Measurements from ENCODE around the gene ABCA2.

Gene ABCA2

DNA sequence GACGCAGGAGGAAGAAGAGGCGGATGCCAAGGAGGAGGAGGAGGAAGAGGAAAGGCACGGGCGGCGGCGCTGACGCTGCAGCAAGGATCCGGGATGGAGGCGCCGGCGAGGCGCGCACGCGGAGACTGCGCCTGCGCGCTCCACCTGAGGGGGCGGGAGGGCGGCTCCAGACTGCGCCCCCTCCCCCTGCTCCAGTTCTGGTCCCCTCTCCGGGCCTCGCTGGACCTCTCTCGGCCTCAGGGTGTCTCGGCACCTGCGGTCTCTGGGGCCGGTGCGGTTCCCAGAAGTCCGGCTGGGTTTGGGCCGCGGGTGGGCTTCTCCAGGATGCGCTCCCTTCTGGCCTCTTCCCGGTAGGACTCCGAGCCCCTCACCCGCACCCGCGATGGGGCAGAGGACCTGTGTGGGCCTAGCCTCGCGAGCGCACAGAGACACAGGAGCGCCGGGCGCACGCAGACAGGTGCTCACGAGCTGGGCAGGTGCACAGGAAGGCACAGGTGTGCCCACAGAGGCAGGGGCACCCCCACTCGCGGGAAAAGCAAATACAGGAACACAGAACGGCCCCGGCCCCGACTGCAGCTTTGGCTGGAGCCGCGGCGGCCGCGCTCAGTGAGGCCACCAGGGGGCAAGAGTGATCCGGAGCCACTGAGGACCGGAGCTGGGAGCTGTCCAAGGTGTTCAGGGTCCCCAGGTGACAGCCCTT is 18.2 kb upstream of the ABCA2 start, which contains the start of gene NPDC1:
Gene NPDC1 (minus strand): TSS at position 90 of the 700 bp plus-strand sequence. CDS start 188 bp downstream, outside the sequence.
- peak; percentile 98 for TF ChIP-seq CTCF (conservative IDR thresholded peaks at IDR 0.05)
- TF ChIP-seq ZFX (IDR thresholded peaks at IDR 0.05) = no peak; the same call in 1 of the 2 replicates
- H3K27ac ChIP-seq = peak within 1 kb of the TSS; percentile 94

- peak; percentile 98 for TF ChIP-seq ZFX (IDR thresholded peaks at IDR 0.05)
- TF ChIP-seq CTCF (conservative IDR thresholded peaks at IDR 0.05) = no peak
- H3K27ac ChIP-seq = peak overlapping the region; percentile 94
Measured at GRCh38 chr9:137045294-137046087, 17.5 kb upstream of the ABCA2 start.

DNA sequence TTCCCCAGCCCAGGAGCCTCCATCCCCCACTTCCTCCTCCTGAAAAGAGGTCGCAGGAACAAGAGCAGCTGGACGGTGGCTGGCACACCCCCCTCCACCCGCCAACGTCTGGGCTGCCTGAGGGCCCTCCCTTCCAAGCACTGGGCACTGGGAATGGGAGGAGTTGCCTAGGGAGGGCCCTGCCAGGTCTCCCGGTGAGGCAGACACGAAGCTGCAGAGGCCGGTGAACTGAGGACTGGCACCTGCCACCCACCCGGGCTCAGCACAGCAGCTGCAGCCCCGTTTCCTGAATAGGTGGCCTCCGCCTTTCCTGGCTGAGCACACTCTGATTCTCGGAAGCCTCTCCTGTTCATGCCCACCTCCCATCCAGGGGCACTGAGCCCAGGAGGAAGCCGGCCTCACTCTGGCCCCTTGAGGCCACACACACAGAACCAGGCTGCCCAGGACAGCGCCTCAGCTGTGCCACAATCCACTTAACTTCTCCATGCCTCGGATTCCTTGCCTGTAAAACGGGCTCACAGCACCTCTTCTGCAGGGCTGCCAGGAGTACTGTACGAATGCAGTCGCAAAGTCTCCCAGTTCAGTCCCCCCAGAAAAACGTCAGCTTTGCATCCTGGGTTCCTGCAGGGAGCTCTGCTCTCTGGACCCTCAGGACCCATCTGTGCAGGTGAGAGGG is 16.6 kb upstream of the ABCA2 start:
- peak overlapping the region; percentile 94 for H3K27ac ChIP-seq
- TF ChIP-seq CTCF (conservative IDR thresholded peaks at IDR 0.05) = no peak
- TF ChIP-seq ZFX (IDR thresholded peaks at IDR 0.05) = no peak

DNA sequence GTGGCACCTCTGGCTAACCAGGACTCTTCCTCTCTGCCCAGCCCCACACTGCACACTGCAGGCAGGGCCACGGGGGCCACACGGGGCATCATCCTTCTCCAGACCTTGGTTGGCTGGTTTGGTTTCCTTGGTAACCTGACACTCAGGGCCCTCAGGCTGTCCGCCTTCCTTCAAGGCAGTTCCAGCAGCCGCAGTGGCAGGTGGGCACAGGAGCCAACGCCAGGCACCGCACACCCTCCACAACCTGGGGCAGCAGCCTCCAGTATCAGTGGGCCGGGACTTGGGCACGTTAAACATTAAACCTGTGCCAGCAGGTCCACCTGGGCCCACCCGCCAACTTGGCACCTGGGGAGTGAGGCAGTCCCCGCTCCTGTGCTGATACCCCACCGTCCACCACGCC is 16.0 kb upstream of the ABCA2 start:
- peak overlapping the region; percentile 94 for H3K27ac ChIP-seq
- no peak for TF ChIP-seq ZFX (IDR thresholded peaks at IDR 0.05)
- no peak for TF ChIP-seq CTCF (conservative IDR thresholded peaks at IDR 0.05)

GRCh38 chr9:137042751-137043727 is 15.0 kb upstream of the ABCA2 start:
- H3K27ac ChIP-seq = peak overlapping the region; percentile 94
- TF ChIP-seq CTCF (conservative IDR thresholded peaks at IDR 0.05) = no peak
- no peak for TF ChIP-seq ZFX (IDR thresholded peaks at IDR 0.05)

DNA sequence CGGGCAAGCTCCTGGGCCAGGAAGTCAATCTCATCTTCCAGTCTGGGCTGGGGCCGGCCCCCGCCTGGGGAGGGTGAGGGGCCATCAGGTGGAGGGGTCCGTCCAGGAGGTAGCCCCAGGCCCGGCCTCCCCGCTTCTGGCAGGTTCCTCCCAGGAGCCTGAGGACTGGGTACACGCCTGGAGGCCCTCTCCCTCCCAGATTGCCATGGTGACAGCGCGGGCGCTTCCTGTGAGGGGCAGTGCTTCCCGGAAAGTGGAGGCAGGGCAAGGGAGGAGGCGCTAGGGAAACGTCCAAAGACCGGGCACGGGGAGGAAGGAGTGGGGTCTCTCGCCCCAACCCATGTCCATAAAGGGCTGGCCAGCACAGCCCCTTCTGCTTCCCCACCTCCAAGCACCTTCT is 13.1 kb upstream of the ABCA2 start:
- no peak for TF ChIP-seq CTCF (conservative IDR thresholded peaks at IDR 0.05)
- TF ChIP-seq ZFX (IDR thresholded peaks at IDR 0.05) = no peak
- no peak overlapping the region for H3K27ac ChIP-seq

Data from C4-2B (cell line).